Hepatocyte (in vitro differentiated cells): Measurements from ENCODE around the gene MFN2. TPM values are rescaled to one million over a fixed set of nuclear protein-coding genes. Genes with fewer than 3 reads are reported as not detected.
"Not testable (repeated sequence)": the region's sequence is repeated elsewhere in the genome, so short reads cannot be mapped to it uniquely, and the experiment has no call there.

ENCODE experiments used
- DNase-seq: peaks from one replicate; pipeline ENCODE4 v3.0.0-alpha.2; 2016; ENCODE audit warnings: low spot score
- H2AFZ ChIP-seq: fragments of 200-600 bp; sonication (generic); 2 replicates; pipeline ENCODE4 v1.6.0; 2016; ENCODE audit warnings: antibody characterized with exemption, mild to moderate bottlenecking
- H3K27ac ChIP-seq: fragments of 200-600 bp; sonication (generic); 2 replicates; pipeline ENCODE4 v1.5.1; 2016; ENCODE audit warnings: mild to moderate bottlenecking
- H3K27me3 ChIP-seq: fragments of 200-600 bp; sonication (generic); 2 replicates; pipeline ENCODE4 v1.6.1; 2016
- H3K36me3 ChIP-seq: fragments of 200-600 bp; sonication (generic); replicated peaks from 2 replicates; pipeline ENCODE4 v1.5.1; 2016; ENCODE audit warnings: low read depth; ENCODE audit not compliant: insufficient read depth
- H3K4me1 ChIP-seq: fragments of 200-600 bp; sonication (generic); 2 replicates; pipeline ENCODE4 v1.5.1; 2016; ENCODE audit warnings: mild to moderate bottlenecking, moderate library complexity; ENCODE audit not compliant: insufficient read depth
- H3K4me2 ChIP-seq: fragments of 200-600 bp; sonication (generic); 2 replicates; pipeline ENCODE4 v1.6.0; 2016
- H3K4me3 ChIP-seq: fragments of 200-600 bp; sonication (generic); 2 replicates; pipeline ENCODE4 v1.5.1; 2016; ENCODE audit warnings: mild to moderate bottlenecking
- H3K79me2 ChIP-seq: fragments of 200-600 bp; sonication (generic); 2 replicates; pipeline ENCODE4 v1.6.0; 2017; ENCODE audit warnings: mild to moderate bottlenecking
- H3K9me2 ChIP-seq: fragments of 200-600 bp; sonication (generic); replicated peaks from 2 replicates; pipeline ENCODE4 v1.6.0; 2017; ENCODE audit warnings: mild to moderate bottlenecking; ENCODE audit not compliant: insufficient read depth
- H3K9me3 ChIP-seq: fragments of 200-600 bp; sonication (generic); 2 replicates; pipeline ENCODE4 v1.5.1; 2016; ENCODE audit warnings: low read depth, mild to moderate bottlenecking
- H4K20me1 ChIP-seq: fragments of 200-600 bp; sonication (generic); 2 replicates; pipeline ENCODE4 v1.6.0; 2016; ENCODE audit warnings: mild to moderate bottlenecking; ENCODE audit not compliant: insufficient read depth, poor library complexity, severe bottlenecking
- EZH2 ChIP-seq: fragments of 200-600 bp; sonication (generic); IDR thresholded peaks from 2 replicates; pipeline ENCODE4 v1.6.1; 2016; ENCODE audit warnings: antibody characterized with exemption, mild to moderate bottlenecking, borderline replicate concordance
- EZH2phosphoT487 ChIP-seq: fragments of 200-600 bp; sonication (generic); IDR thresholded peaks from one replicate; pipeline ENCODE4 v1.6.1; 2018; ENCODE audit warnings: antibody characterized with exemption, mild to moderate bottlenecking, low read depth, moderate library complexity; ENCODE audit not compliant: unreplicated experiment, severe bottlenecking
- WGBS: methylation state at CpG from one replicate; pipeline ENCODE4 v1.1.6; 2016; ENCODE audit warnings: low lambda C conversion rate; ENCODE audit errors: missing lambda C conversion rate; 5-methylcytosine and 5-hydroxymethylcytosine counted together
- polyA plus RNA-seq: library from polyadenylated mRNA; unstranded; fragments of >200 nt; fragmentation: Nextera tagmentation; extraction: Ambion mirVana; gene quantifications from 2 replicates; pipeline ENCODE4 v1.2.1, GENCODE V29; 2016
- total RNA-seq: library from RNA; depleted of rRNA; stranded (reverse); fragments of >200 nt; gene quantifications from 2 replicates; pipeline ENCODE4 v1.2.3, GENCODE V29; 2014
- TF ChIP-seq, protein P1 (sequence below): fragments of 200-600 bp; sonication (generic); IDR thresholded peaks from 2 replicates; pipeline ENCODE4 v1.5.1; 2016; ENCODE audit warnings: antibody characterized with exemption, mild to moderate bottlenecking; ENCODE audit not compliant: poor library complexity

Gene MFN2
- total and polyA plus RNA-seq, 2 experiments from 2014 or later, result 43.1 to 54.3 TPM

DNA sequence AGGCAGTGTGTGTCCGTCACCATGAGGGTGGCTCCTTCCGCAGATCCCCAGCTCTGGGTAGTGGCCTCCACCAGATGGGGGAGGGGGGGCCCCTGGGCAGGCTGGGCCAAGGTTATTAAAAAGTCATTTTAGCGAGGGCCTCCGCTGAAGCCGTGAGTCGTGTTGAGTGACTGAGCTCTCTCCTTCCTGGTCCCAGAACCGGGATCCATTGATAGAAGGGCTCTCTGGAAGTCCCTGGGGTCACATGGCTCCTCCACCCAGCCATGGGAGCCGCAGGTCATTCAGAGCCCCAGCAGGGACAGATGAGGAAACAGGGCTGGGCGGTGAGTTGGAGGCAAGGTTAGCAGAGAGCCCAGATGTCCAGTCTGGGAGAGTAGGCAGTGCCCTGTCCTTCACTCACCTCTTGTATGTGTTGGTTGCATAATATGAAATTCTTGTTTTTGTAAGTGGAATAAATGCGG lies 51.9 kb downstream of the MFN2 start:
- TF ChIP-seq EZH2, result no peak
- no peak for TF ChIP-seq EZH2phosphoT487
- TF ChIP-seq, protein P1, sequence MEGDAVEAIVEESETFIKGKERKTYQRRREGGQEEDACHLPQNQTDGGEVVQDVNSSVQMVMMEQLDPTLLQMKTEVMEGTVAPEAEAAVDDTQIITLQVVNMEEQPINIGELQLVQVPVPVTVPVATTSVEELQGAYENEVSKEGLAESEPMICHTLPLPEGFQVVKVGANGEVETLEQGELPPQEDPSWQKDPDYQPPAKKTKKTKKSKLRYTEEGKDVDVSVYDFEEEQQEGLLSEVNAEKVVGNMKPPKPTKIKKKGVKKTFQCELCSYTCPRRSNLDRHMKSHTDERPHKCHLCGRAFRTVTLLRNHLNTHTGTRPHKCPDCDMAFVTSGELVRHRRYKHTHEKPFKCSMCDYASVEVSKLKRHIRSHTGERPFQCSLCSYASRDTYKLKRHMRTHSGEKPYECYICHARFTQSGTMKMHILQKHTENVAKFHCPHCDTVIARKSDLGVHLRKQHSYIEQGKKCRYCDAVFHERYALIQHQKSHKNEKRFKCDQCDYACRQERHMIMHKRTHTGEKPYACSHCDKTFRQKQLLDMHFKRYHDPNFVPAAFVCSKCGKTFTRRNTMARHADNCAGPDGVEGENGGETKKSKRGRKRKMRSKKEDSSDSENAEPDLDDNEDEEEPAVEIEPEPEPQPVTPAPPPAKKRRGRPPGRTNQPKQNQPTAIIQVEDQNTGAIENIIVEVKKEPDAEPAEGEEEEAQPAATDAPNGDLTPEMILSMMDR, result no peak
- H3K27ac ChIP-seq, result no peak overlapping the region
- H3K4me1 ChIP-seq, result no peaks in the 10 kb centered on the region
- no peaks in the 10 kb centered on the region for H3K79me2 ChIP-seq
- no peaks in the 10 kb centered on the region for H4K20me1 ChIP-seq
- H2AFZ ChIP-seq, result no peak overlapping the region
- H3K36me3 ChIP-seq, result no peaks in the 10 kb centered on the region
- H3K4me3 ChIP-seq, result no peak overlapping the region
- H3K9me3 ChIP-seq, result no peaks in the 10 kb centered on the region
- no peak for DNase-seq
- H3K9me2 ChIP-seq, result no peaks in the 10 kb centered on the region
- no peaks in the 10 kb centered on the region for H3K27me3 ChIP-seq
- no peak overlapping the region for H3K4me2 ChIP-seq
- 96% methylated on average over 10 of the region's 10 CpGs for WGBS

DNA sequence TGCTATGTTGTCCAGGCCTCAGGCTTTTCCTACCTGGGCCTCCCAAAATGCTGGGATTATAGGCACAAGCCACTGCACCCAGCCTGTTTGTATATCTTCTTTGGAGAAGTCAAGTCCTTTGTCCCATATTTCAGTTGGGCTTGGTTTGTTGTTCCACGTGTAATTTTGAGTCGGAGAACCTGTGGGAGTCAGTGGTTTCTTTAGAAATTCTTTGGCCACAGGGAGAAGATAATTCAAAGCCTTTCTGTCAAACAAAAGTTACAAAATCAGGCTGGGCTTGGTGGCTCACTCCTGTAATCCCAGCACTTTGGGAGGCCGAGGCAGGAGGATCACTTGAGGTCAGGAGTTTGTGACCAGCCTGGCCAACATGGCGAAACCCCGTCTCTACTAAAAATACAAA lies 53.2 kb downstream of the MFN2 start:
- not testable (repeated sequence) for H3K27me3 ChIP-seq, H3K36me3 ChIP-seq, H3K4me3 ChIP-seq, H2AFZ ChIP-seq, H3K27ac ChIP-seq, H3K9me2 ChIP-seq, H4K20me1 ChIP-seq, H3K79me2 ChIP-seq, DNase-seq, H3K4me1 ChIP-seq, H3K4me2 ChIP-seq, H3K9me3 ChIP-seq
- 94% methylated on average over 5 of the region's 5 CpGs for WGBS

DNA sequence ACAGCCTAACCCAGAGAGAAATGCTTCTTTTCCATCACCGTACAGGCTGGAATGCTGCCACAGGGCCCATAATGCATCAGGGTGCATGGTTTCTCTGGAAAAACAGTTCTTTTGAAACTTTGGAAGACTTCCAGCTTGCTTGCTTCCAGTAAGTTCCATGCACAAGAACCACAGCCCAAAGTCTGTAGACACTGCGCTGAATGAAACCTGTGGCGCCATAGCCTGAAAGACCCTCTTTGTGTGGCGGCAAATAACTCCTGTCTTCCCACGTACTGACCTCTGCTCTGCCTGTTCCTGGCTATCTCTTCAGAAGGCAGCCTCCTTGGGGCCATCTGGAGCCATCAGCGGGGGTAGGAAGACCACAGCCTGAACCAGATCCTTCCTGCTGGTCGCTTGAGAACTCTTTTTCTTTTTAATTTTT lies 54.1 kb downstream of the MFN2 start:
- Histone ChIP-seq H3K27ac (peak overlapping the region; percentile 27), H3K79me2 (no peaks in the 10 kb centered on the region), H3K4me3 (no peak overlapping the region), H3K9me2 (no peaks in the 10 kb centered on the region), H3K36me3 (no peaks in the 10 kb centered on the region), H2AFZ (no peak overlapping the region), H3K4me2 (no peak overlapping the region), H3K4me1 (no peaks in the 10 kb centered on the region), H3K9me3 (no peaks in the 10 kb centered on the region), H4K20me1 (no peaks in the 10 kb centered on the region), H3K27me3 (no peaks in the 10 kb centered on the region)
- TF ChIP-seq EZH2 (no peak), EZH2phosphoT487 (no peak)
- TF ChIP-seq, protein P1, result no peak
- WGBS, result 83% methylated on average over 7 of the region's 7 CpGs
- peak; percentile 61 for DNase-seq

DNA sequence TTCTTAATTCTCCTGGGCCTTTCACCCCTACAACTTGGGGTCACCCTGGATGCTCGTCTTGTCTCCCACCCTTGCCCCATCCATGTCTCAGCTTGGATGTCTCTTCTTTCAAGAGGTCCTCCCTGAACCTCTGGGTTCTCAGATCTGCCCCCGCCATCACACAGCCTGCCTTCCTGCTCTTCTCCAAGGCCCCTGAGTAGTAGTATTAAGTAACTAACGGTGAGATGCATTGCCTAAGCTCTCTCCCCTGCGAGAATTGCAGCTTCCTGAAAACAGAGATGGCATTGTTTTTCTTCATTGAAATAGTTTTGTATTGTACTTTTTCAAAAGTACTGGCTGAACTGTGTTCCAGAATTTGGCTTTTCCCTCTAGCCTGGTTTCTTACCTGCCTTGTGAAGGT lies 55.1 kb downstream of the MFN2 start:
- Histone ChIP-seq H3K27ac (no peak overlapping the region), H4K20me1 (no peaks in the 10 kb centered on the region), H3K4me2 (no peak overlapping the region), H3K4me3 (no peak overlapping the region), H3K9me3 (no peaks in the 10 kb centered on the region), H3K27me3 (no peaks in the 10 kb centered on the region), H3K79me2 (no peaks in the 10 kb centered on the region), H3K9me2 (no peaks in the 10 kb centered on the region), H3K36me3 (no peaks in the 10 kb centered on the region), H2AFZ (no peak overlapping the region), H3K4me1 (no peaks in the 10 kb centered on the region)
- DNase-seq, result no peak
- TF ChIP-seq, protein P1, result no peak
- TF ChIP-seq EZH2phosphoT487 (no peak), EZH2 (no peak)
- WGBS, result 89% methylated on average over 4 of the region's 4 CpGs
